Measurements from ENCODE around the gene MYO5B.
"Not testable (repeated sequence)": the region's sequence is repeated elsewhere in the genome, so short reads cannot be mapped to it uniquely, and the experiment has no call there.

MYO5B gene

DNA sequence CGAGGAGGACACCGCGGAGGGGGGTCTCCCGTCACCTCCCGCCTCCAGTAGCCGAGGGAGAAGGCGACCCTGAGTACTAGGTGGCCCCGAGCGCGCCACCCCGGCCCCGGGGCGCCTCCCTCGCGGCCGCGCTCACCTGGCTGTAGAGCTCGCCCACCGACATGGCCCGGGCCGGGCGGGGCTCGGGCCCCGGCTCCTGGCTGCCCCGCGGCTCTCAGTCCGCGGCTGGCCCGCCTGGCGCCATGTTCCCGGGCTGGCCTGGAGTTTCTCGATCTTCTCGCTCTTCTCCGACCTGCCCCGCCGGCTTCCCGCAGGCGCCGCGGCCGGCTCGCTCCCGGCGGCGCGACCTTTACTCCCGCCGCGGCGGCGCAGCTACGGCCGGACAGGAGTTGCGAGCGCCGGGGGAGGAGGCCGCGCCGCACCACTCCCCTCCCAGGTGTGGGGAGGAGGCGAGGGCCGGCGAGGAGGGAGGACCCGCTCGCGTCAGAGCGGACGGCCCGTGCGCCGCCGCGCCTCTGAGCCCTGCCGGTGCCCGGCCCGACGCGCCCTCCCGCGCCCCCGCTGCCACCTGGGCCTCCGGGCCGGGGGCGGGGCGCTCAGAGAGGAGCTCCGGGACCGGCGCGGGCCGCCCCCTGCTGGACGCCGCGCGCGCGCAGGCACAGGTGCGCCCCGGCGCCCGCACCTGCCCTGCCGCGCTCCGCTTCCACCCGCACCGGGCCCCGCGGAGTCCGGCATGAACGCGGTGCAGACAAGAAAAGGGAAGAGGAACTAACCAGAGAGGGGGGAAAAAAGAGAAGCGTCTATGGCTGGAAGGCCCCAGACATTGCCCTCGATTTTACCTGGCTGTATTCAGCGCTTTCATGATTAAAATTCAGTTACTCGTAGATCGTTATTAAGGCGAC lies at the start of gene MYO5B:
Gene MYO5B (minus strand): TSS at position 517 of the 902 bp plus-strand sequence. CDS start 354 bp downstream, at position 163.
- DNase-seq, result no peak

DNA sequence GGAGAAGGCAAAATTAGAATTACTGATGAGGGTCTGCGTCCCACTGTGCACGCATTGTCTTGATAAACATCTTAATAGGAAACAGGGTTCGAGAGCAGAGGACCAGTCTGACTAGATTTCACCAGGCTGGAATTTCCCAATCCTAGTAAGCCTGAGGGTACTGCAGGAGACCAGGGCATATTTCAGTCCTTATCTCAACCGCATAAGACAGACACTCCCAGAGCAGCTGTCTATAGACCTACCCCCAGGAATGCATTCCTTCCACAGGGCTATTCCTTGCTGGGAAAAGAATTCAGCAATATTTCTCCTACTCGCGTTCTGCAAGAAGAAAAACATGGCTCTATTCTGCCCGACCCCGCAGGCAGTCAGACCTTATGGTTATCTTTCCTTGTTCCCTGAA lies 46.8 kb upstream of the MYO5B start:
- not testable (repeated sequence) for DNase-seq

DNA sequence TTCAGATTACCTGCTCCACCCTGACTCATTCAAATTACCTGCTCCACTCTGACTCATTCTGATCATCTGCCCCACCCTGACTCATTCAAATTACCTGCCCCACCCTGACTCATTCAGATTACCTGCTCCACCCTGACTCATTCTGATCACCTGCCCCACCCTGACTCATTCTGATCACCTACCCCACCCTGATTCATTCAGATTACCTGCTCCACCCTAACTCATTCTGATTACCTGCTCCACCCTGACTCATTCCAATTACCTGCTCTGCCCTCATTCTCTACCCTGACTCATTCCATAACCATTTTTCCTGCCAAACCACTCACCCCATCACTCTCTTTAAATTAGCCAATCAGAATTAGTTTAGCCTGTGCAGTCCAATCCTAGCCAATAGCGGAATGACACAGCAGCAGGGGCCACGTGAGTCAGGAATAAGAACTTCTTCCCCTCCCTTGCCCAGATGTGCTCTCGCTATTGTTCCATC lies 45.2 kb upstream of the MYO5B start:
- DNase-seq, result no peak

DNA sequence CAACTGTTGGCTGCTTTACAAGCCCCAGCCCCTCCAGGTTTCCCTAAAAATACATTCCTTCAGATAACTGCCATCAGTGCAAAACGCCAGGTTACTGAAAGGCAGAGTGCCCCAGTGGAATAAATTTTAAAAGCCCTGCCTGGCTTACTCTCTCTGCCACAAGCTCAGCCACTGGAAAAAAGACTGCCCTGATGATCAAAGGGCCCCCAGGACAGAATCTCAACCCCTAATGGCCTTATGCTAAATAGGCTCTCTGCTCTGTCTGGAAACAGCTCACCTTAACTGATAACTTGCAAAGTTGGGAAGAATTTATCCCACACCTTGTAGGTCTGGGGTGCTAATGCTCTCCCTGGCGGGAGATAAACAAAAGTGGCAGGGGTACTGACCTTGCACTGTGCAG lies 37.5 kb upstream of the MYO5B start:
- no peak for DNase-seq

DNA sequence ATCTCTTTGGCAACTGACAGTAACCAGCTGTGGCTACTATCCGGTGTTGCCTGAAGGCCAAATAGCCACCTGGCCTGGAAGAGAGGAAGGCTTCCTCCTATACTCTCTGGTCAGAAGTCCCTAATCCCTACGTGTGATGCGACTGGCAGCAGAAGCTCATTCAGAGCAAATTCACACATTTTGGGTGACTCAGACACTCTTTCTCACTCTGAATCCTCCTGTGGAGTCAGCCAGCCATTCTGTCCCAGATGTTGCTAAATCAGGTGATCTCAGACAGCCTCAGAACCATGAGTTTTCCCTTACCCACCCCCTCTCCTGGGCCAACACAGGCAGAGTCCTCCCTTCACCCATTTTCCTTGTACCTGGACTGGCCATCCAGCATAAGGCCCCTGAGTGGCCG lies 36.7 kb upstream of the MYO5B start:
- DNase-seq, result no peak

DNA sequence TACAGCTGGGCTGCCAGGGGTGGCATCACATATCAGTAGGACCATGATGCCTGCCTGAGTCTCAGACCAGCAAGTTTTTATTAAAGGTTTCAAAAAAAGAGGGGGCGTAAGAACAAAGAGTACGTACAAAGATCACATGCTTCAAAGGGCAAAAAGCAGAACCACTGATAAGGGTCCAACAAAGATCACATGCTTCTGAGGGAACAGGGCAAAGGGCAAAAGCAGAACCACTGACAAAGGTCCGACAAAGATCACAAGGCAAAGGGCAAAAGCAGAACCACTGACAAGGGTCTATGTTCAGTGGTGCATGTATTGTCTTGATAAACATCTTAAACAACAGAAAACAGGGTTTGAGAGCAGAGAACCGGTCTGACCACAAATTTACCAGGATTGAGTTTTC lies 25.3 kb upstream of the MYO5B start:
- DNase-seq, result not testable (repeated sequence)

DNA sequence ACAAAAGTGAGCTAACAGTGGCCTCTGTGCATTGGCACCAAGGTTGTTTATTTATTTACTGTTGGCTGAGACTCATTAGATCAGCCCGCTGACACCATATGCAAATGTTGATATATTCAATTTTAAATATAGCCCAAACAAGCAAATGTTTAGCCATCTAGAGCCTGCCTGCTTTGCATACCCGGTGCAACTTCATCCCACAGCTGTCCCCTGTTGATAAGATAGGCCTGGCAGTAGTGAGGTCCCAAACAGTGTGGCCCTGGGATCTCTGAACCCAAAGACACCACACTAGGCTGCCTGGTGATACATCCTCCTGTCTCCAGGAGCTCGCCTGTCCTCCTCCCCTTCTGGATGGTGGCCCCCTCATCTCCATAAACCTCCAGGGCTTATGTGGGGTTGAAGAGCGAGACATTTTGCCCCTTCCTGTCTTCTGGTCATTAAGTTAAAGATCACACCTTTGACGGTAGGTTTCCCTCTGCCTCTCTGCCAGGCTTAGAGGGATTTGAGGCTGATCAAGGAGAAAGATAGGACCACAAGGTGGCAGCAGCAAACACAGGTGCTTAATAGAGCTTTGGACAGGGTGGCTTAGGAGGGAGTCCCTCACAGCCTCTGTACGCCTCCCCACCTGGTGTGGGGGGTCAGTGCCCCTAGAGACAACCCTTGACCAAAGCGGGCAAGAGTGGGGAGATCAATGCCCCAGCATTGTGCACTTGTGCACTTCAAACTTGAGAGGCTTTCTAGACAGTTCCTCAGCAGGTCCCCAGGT lies 23.7 kb upstream of the MYO5B start:
- DNase-seq, result peak; percentile 32

DNA sequence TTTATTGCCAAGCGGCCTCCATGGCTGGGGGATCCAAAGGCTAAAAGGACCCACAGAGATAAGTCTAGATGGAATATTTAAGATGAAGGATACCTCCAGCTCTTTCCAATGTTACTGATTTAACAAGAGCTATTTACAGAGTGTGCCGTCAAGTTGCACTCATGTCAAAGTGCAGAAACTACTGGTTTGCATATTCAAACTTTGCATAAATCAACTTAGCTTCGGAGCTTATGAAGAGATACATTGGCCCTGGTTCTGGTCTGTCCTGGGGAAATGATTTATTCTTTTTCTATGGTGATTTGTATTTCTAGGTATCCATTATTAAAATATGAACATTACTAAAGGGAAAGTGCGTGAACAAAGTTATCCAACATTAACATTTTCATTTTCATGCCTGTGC lies 14.4 kb upstream of the MYO5B start:
- DNase-seq, result no peak

DNA sequence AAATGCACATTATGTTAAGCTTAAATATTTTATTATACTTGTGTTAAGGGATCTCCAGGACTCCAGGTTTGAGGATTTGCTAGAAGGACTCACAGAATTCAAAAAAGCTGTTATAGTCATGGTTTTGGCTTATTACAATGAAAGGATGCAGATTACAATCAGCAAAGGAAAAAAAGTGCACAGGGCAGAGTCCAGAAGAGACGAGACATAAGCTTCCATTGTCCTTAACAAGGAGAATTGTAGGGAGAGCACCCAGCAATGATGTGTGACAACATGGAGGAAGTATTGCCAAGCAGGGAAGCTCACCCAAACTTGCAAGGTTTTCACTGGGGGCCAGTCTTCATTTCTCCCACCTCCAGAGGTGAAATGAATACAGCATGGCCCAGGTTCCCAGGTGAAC lies 12.8 kb upstream of the MYO5B start:
- DNase-seq, result no peak

DNA sequence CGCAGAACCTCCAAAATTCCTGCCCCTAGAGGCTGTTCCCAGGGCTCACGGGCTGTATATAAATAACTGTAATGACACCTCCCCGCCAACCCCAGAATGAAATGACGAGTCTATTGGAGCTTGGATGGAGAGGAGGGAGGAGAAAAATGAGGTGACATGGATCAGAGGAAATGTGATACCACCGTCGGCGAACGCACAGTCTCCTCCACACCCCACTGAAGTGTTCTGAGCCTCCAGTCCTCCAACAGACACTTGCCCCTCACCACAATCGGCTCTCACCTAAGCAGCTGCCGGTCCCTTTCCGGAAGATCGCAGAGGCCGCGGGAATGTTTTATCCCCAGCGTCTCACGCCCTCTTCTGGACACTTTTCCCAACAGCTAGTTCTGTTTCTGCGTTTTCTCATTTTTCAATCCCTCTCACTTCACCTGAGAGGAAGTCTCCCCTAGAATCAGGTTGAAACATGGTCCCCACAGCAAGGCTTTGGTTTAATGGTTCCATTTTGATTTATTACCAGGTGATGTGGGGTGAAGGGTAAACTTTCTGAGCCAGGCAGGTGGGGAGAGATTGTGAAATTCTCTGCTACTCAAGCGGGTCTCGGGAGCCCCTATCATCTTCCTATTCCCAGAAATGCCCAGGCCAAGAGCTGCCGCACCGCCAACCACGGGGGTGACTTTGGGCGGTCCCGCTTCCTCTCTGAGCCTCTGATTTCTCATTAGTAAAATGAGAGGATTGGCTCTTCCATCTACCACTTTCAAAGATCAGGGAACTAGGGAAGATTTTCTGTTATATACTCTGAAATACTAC lies 9.1 kb upstream of the MYO5B start:
- DNase-seq, result no peak

DNA sequence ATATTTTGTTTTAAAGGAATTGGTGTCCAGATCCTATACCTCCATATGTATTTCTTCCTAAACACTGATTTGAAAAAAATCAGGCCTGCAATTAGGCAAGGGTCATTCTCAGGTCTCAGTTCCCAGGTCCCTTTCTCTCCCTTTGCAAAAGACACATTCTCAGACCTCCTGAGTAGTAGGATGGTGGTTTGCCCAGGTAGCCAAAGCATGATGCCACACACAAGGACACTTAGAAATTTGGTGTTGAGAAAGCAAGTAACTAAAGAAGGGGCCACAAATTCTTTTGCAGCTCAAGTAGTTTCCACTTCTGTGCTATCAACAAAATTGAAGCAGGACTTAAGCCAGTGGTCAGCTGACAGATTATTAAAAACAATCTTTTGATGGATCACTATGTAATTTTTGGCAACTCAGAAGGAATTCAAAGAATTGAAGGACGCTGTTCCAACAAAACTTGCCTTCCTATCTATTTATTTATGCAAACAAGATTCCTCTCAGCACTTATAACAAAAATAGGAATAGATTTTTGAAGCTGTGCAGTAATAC lies 6.6 kb upstream of the MYO5B start:
- no peak for DNase-seq

DNA sequence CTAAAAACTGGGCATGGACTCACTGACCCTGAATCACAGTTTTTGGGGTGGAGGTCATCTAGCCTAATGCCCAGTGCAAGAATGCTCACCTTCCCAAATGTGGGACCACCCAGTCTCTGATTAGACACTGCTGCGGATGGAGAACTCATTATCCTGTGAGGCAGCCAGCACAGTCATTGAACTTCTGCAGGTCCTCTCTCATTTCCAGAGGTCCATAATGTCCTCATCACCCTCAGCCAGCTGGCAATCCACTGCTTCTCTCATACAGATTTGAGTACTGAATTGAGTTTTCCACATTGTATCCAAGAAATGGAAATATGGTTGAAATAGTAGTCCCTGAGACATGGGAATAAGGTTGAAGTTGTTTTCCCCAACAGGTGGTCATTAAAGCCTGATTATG lies 5.0 kb upstream of the MYO5B start:
- DNase-seq, result no peak

DNA sequence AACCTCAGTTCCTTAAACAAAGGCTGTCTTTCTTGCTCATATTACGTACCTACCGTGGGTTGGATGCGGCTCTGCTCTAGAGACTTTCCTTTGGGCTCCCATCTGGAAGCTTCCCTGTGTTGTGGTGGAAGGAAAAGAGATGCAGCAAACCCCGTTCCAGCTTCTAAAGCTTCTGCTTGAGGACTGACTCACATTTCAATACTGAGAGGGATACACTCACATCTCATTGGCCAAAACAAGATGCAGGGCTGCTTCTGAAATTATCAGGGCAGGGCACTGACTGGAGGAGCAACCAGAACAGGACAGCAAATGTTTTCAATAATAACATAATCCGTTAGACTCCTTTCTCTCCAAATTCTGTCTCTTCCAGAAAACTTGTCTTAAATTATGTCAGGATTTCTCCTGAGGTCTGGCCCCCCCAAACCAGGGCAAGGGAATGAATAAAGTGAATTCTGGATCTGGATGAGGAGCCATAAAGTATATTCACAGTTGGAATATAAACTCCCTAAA lies 4.5 kb upstream of the MYO5B start:
- DNase-seq, result no peak

DNA sequence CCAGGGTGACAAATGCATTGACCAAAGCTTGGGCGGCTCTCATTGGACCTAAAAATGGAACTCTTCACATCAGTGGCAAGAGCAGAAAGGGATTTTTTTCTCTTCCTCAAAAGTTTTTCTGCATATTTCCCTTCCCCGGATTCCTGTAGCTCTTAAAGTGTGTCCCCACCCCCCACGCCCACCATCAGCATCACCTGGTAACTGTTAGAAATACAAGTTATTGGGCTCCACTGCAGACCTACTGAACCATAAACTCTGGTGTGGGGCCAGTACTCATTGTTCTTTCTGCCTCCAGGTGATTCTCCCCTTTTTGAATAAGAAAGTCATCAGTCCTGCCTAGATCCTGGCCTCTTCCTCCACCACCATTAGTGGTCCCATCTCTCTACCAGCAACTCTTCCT lies 1.3 kb upstream of the MYO5B start:
- no peak for DNase-seq

DNA sequence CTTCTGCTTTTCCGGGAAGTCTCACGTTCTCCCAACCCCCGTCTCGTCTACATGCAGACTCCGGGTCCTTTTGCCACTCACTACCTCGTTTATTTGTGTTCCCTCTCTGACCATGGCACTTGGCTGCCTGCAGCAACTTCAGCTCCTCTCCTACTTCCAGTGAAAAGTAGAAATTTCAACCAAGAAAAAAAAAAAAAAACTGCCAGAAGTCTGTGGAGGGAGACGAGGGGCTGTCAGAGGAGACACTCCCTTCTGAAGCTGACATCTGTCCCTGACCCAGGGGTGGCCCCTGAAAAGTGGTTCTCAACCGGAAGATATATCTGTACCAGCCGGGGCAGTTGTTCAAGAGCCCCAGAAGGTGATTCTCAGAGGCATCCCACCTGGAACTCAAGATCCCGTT lies 742 bp upstream of the MYO5B start:
- no peak for DNase-seq

DNA sequence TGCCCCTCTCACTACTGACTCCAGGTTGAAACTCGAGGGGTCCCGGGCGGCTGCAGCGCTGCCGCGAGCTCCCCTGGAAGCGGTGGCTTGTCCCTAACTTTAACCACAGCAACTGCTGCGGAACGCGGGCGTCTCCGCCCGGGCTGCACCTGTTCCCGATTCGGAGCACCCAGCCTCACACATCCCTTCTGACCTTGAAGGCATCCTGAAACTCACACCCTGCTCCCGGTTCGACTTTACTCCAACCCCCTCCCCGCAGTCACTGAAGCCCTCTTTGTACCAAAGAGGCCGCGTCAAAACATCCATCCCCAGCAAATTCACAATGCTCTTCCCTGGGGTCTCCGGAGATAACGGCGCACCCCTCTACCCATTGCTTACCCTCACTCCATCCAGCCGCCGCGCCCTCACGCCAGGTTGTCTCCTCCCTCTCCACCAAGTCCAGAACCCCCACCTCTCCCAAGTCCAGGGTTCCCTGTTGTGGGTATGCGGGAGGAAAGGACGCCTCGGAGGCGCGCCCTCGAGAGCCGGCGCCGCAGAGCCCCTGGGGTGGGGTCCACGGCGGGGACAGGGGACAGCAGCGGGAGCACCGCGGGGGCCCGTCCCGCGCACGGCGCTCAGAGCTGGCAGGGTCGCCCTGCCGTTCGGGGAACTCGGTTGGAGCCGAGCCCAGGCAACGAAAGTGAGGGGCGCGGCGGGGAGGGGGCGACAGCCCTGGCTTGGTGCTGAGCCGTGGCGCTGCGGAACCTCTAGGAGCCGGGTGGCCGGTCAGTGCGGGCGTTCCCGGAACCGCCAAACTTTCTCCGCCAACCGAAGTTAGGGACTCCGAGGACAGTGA lies 934 bp downstream of the MYO5B start:
- DNase-seq, result no peak

DNA sequence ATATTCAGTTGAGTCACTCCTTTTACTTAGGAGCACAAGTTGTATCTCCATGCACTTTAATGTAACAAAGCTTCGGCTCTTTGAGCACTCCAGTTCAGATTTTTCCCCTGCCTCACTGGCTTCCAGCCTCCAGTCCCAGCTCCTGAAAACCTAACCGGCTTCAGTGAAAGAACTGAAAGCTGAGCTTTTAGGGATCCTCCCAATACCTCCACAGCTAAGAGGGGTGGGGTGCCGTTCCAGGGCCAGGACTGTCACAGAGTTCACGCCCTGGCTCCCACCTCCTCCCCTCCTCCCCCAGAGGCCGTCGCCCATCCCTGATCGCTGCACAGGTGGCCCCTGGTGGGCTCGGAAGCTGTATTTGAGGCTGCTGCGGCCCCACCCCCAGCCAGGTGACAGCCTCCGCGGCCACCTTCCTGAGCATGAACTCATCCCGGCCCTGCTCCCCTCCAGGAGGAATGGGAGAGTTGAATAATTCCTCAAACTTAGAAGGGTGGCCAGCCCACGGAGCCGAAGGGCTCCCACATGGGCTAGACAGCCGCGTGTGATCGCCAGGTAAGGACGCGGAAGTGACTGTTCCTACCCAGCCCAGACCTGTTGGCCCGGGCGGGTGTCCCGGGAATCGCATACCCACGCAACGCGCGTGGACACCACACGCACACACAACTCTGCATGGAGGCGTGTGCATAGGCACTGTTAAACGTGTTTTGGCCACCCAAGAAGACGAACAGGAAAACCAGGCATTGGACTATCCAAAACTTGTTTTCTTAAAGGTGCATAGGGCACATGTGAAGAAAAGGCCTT lies 1.8 kb downstream of the MYO5B start:
- no peak for DNase-seq

DNA sequence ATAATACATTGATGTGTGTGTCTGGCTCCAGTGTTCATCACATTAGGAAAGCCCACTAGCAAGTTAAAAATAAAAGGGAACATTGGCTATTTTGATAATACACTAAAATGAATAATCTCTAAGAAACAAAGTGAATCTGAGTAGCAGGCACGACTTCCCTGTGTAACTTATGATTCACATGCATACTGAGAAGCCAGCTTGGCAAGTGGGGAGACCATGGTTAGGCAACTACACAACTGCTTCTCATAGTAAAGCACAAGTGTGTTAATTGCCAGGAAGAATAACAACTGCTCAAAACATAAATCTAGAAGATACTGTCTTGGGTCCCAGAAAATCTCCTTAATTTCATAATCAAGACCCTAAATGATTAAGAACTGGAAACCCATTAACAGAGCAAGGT lies 4.0 kb downstream of the MYO5B start:
- DNase-seq, result no peak

DNA sequence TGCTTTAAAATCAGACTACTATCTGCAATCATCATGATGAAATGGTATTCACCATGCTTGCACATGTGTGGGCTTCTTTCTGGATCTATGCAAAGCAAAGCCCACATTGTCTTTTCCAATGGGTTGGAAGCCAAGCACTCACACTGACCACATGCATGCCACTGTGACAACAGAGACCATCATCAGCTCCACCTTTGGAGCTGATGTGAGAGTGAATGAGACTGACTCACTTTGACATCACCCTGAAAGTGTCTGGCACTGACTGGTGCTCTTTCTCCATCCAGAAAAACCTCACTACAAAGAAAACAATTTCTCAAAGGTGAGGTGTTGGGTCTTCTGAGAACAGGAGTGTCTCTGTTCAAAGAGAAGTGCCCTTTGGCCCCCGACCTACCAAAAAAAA lies 4.7 kb downstream of the MYO5B start:
- peak; percentile 0 for DNase-seq

DNA sequence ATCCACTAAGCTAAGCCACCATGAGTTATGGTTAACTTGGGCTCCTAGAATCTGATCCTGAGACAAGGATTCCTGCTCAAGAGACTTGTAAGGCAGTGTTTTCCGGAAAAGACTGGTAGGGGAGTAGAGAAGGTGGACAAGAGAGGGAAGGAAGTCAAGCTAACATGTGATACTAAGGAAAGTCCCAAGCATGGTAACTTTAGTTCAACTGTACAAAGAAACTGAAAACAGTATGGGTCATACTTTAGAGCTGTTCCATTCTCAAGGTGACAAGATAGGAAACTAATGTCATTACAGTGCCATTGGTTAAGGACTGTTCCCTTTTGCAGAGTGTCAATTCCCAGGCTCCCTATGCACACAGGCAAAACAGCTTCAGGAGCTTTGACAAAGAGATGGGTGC lies 5.8 kb downstream of the MYO5B start:
- no peak for DNase-seq

DNA sequence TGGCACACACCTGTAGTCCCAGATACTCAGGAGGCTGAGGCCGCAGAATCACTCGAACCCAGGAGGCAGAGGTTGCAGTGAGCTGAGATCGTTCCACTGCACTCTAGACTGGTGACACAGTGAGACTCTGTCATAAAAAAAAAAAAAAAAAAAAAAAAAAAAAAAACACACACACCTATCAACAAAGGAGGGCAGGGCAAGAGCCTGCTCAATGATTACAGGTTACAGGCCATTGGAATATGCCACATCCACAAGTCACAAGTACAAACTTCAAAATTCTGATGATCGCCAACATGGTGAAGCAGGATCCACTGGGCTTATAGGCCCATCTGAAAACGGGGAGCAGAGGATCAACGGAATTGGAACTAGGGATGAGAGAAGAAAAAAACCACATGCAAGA lies 6.3 kb downstream of the MYO5B start:
- DNase-seq, result no peak

All from inflammatory macrophage treated with lipopolysaccharide for 4 hours (primary cell).